GM12873 (cell line): ENCODE results near the gene GTF3C5.

ENCODE experiments used
- CTCF ChIP-seq: IDR thresholded peaks from 2 replicates; pipeline ENCODE4 v1.5.1; 2012; ENCODE audit warnings: low read depth, mild to moderate bottlenecking, moderate library complexity, low read length, control low read depth; ENCODE audit not compliant: insufficient read depth; ENCODE audit errors: missing control alignments

The GTF3C5 gene

GRCh38 chr9:133040892-133041479 is 10.2 kb downstream of the GTF3C5 start:
- peak; percentile 65 for TF ChIP-seq CTCF

GRCh38 chr9:133041958-133042357 is 11.2 kb downstream of the GTF3C5 start:
- no peak for TF ChIP-seq CTCF

GRCh38 chr9:133042676-133043075 is 11.9 kb downstream of the GTF3C5 start:
- TF ChIP-seq CTCF, result no peak

- no peak for TF ChIP-seq CTCF
Observed at GRCh38 chr9:133043449-133044035, 12.7 kb downstream of the GTF3C5 start.

GRCh38 chr9:133044125-133044524 is 13.3 kb downstream of the GTF3C5 start:
- no peak for TF ChIP-seq CTCF

- no peak for TF ChIP-seq CTCF
Observed at GRCh38 chr9:133044661-133045060, 13.9 kb downstream of the GTF3C5 start.

- TF ChIP-seq CTCF, result no peak
Observed at GRCh38 chr9:133045132-133045531, 14.3 kb downstream of the GTF3C5 start.
